ENCODE data around the gene SSC4D. TPM values are rescaled to one million over a fixed set of nuclear protein-coding genes. Genes with fewer than 3 reads are reported as not detected.

The SSC4D gene
- total RNA-seq, 1 experiment from 2014 or later = 14.8 TPM

DNA sequence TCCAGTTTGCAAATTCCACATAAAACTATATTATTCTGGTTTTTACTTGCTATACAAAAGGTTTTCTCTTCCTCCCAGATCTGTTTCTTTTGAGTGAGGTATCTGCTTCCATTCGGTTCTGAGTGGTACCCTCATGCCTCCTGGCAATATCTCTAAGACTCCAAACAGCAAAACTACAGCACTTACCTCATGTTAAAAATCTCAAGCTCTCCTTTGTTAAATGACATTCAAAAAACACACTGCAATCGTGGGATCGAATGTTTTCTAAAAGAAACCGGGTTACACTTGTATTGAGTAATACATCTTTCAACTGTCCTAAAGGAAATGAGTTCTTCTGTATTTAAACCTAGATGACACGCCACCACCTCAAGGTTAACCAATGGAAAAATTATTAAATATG lies 61.8 kb downstream of the SSC4D start:
- H3K4me1 ChIP-seq (ENCODE audit: insufficient read depth, low read length) = no peaks in the 10 kb centered on the region
- no peaks in the 10 kb centered on the region for H3K9me3 ChIP-seq (ENCODE audit: control insufficient read depth, low read depth, low read length)
- no peaks in the 10 kb centered on the region; a peak in 3 of 5 replicates for H3K9me3 Mint-ChIP-seq
- no peak overlapping the region for H2BK120ac ChIP-seq (ENCODE audit: low read depth, low read length, poor library complexity, severe bottlenecking)
- H3K14ac ChIP-seq (ENCODE audit: insufficient read depth, low read length) = no peak overlapping the region
- no peak overlapping the region for H2BK20ac ChIP-seq (ENCODE audit: low read depth, low read length, poor library complexity, severe bottlenecking)
- H3K4ac ChIP-seq (ENCODE audit: low read depth, low read length) = no peak overlapping the region
- no peak overlapping the region for H3T11ph ChIP-seq (ENCODE audit: low read length)
- no peak overlapping the region for H3K4me2 ChIP-seq (ENCODE audit: insufficient read depth, insufficient read length, low read length)
- no peak overlapping the region for H2BK15ac ChIP-seq (ENCODE audit: low read depth, low read length)
- peak overlapping the region in 1 of 3 experiments; percentile 86; a peak in 3 of 7 replicates for H3K27ac Mint-ChIP-seq
- no peaks in the 10 kb centered on the region for H3K23me2 ChIP-seq (ENCODE audit: insufficient read length, low read depth, low read length, poor library complexity, severe bottlenecking)
- no peak overlapping the region for H3K56ac ChIP-seq (ENCODE audit: insufficient read length, low read depth, low read length)
- no CpG with 5 or more reads among the region's 5 CpGs for WGBS (ENCODE audit: extremely low coverage, insufficient read length, low lambda C conversion rate)
- H3K79me1 ChIP-seq (ENCODE audit: insufficient read depth, low read depth, low read length, poor library complexity, severe bottlenecking) = peaks cover 9% of the 10 kb centered on the region
- H3K27me3 Mint-ChIP-seq (ENCODE audit: low read depth) = no peaks in the 10 kb centered on the region
- DNase-seq = no peak
- no peak overlapping the region for H2AK5ac ChIP-seq (ENCODE audit: insufficient read length, low read length)
- no peak overlapping the region for H4K5ac ChIP-seq (ENCODE audit: insufficient read length, low read depth, low read length)
- peaks cover 71 to 92% (median 87%) of the 10 kb centered on the region in 3 experiments for H3K36me3 Mint-ChIP-seq (ENCODE audit: insufficient read depth in 1 of 3, low read depth in 3 of 3)
- no peak overlapping the region for H3K9ac ChIP-seq (ENCODE audit: extremely low read depth, insufficient read length, low read length)
- no peak overlapping the region for H4K91ac ChIP-seq (ENCODE audit: insufficient read length, low read depth, low read length)
- H3K23ac ChIP-seq (ENCODE audit: insufficient read length, low read depth, low read length) = no peak overlapping the region
- H4K8ac ChIP-seq (replicated peaks; ENCODE audit: insufficient read length, low read depth, low read length) = no peak overlapping the region
- no peak overlapping the region for H3K27ac ChIP-seq (ENCODE audit: insufficient read length, low read depth, low read length)
- no peaks in the 10 kb centered on the region for H4K20me1 ChIP-seq (ENCODE audit: control insufficient read depth, insufficient read depth, insufficient read length)
- no peaks in the 10 kb centered on the region for H3K27me3 ChIP-seq (ENCODE audit: insufficient read depth, low read length)
- H2AFZ ChIP-seq (ENCODE audit: low read length) = no peak overlapping the region
- TF ChIP-seq, protein P1, sequence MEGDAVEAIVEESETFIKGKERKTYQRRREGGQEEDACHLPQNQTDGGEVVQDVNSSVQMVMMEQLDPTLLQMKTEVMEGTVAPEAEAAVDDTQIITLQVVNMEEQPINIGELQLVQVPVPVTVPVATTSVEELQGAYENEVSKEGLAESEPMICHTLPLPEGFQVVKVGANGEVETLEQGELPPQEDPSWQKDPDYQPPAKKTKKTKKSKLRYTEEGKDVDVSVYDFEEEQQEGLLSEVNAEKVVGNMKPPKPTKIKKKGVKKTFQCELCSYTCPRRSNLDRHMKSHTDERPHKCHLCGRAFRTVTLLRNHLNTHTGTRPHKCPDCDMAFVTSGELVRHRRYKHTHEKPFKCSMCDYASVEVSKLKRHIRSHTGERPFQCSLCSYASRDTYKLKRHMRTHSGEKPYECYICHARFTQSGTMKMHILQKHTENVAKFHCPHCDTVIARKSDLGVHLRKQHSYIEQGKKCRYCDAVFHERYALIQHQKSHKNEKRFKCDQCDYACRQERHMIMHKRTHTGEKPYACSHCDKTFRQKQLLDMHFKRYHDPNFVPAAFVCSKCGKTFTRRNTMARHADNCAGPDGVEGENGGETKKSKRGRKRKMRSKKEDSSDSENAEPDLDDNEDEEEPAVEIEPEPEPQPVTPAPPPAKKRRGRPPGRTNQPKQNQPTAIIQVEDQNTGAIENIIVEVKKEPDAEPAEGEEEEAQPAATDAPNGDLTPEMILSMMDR (conservative IDR thresholded peaks at IDR 0.05) = no peak
- H2BK5ac ChIP-seq (ENCODE audit: insufficient read length, low read length) = no peak overlapping the region
- H3K4me3 Mint-ChIP-seq = no peak overlapping the region
- H3K79me2 ChIP-seq (ENCODE audit: insufficient read depth, low read length) = peaks cover 77% of the 10 kb centered on the region
- peaks cover 41 to 42% of the 10 kb centered on the region in 2 experiments for H3K4me1 Mint-ChIP-seq
- H2BK12ac ChIP-seq (ENCODE audit: insufficient read length, low read depth, low read length) = no peak overlapping the region
- H3K18ac ChIP-seq (ENCODE audit: insufficient read length, low read depth, low read length) = no peak overlapping the region

All from H9 (cell line).